Esophagus muscularis mucosa (tissue), 4 donors: ENCODE measurements around the gene GATD1.

Experiments used
- CTCF ChIP-seq, 3 experiments: fragments of 200-600 bp in 2 of 3; fragments of 450-650 bp in 1 of 3; sonication (generic) in 2 of 3; IDR thresholded peaks; one replicate each; pipeline ENCODE4 v1.5.1; 2017 to 2019; ENCODE audit warnings: antibody characterized with exemption in 3 of 3, mild to moderate bottlenecking in 2 of 3, moderate library complexity in 1 of 3
- EP300 ChIP-seq: sonication (generic); formaldehyde crosslinking; IDR thresholded peaks from one replicate; pipeline ENCODE4 v1.6.1; 2017; ENCODE audit warnings: antibody characterized with exemption
- POLR2A ChIP-seq: fragments of 450-650 bp; IDR thresholded peaks from one replicate; pipeline ENCODE4 v1.6.1; 2017; ENCODE audit warnings: antibody characterized with exemption, moderate library complexity, mild to moderate bottlenecking, low read depth
- POLR2AphosphoS5 ChIP-seq, 2 donors: sonication (generic); formaldehyde crosslinking; IDR thresholded peaks; one replicate each; pipeline ENCODE4 v1.6.1; 2017; ENCODE audit warnings: antibody characterized with exemption in 2 of 2

DNA sequence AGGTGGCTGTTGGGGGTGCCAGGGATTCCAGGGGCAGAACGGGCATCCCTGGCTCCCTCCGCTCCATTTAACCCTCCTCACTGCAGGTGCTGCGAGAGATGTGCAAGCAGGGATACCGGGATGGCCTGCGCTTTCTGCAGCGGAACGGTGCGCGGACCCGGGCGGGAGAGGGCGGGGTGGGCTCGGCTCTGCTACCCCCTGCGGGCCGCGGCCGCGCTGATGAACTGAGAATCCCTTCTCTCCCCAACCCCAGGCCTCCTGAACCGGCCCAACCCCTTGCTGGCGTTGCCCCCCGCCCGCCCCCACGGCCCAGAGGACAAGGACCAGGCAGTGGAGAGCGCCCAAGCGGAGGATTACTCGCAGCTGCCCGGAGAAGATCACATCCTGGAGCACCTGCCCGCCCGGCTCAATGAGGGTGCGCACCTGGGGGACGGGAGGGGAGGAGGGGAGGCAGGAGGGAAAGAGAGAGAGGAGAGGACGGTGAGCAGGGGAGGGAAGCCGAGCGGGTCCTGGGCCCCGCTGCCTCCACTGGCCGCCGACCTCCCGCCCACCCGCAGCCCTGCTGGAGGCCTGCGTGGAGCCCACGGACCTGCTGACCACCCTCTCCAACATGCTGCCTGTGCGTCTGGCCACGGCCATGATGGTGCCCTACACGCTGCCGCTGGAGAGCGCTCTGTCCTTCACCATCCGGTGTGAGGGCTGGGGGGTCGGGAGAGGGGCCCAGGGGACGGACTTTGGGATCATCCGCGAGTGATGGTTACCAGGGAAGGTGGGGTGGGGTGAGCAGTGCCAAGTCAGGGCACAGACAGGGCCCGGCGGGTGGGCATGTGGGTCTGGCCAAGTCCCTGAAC lies 46.4 kb upstream of the GATD1 start:
- no peak for TF ChIP-seq CTCF (IDR thresholded peaks at IDR 0.05)
- TF ChIP-seq POLR2AphosphoS5 (IDR thresholded peaks at IDR 0.05): no peak
- no peak for TF ChIP-seq POLR2A
- TF ChIP-seq EP300: no peak
